Measurements from ENCODE around the gene XRCC4.

XRCC4 gene

GRCh38 chr5:83076742-83077661, at the start of gene XRCC4, which contains the start of gene TMEM167A:
TSS of gene XRCC4 (plus strand) at chr5:83077547. CDS start at chr5:83104920, 27,373 bp downstream.
TSS of gene TMEM167A (minus strand) at chr5:83077394. CDS start at chr5:83077323, 71 bp downstream.
- peak within 1 kb of the TSS; percentile 85 for H3K4me3 ChIP-seq (replicated peaks; ENCODE audit: low read depth, low read length)
- TF ChIP-seq CTCF (IDR thresholded peaks at IDR 0.05; ENCODE audit: low read length, missing control alignments) = no peak
- peak; percentile 99 for DNase-seq (ENCODE audit: low read depth)

GRCh38 chr5:83029912-83030311, 47.4 kb upstream of the XRCC4 start:
- no peak overlapping the region for H3K4me3 ChIP-seq (replicated peaks; ENCODE audit: low read depth, low read length)
- no peak for TF ChIP-seq CTCF (IDR thresholded peaks at IDR 0.05; ENCODE audit: low read length, missing control alignments)
- DNase-seq (ENCODE audit: low read depth) = peak; percentile 28

GRCh38 chr5:83031381-83031780, 46.0 kb upstream of the XRCC4 start:
- DNase-seq (ENCODE audit: low read depth) = no peak
- TF ChIP-seq CTCF (IDR thresholded peaks at IDR 0.05; ENCODE audit: low read length, missing control alignments) = no peak
- H3K4me3 ChIP-seq (replicated peaks; ENCODE audit: low read depth, low read length) = no peak overlapping the region

DNA sequence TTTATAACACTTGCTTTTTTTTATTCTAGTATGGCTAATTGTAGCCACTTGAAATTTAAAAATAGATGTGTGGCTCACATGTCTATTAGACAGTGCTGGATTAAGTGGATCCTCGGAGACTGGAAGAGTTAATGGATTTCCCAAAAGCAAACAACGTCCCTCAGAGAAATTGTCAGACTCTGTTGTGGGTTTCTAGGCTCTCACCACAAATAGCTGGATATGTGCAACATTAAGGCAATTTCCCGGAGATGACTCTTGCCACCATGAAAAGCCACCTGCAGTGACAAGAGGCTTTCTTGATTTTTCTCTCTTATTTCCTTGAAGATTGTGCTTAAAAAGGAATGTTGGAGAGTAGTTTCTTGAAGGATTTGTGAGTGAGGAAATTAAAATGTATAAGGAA, 43.3 kb upstream of the XRCC4 start:
- TF ChIP-seq CTCF (IDR thresholded peaks at IDR 0.05; ENCODE audit: low read length, missing control alignments) = no peak
- DNase-seq (ENCODE audit: low read depth) = no peak
- H3K4me3 ChIP-seq (replicated peaks; ENCODE audit: low read depth, low read length) = no peak overlapping the region

GRCh38 chr5:83034528-83035207, 42.7 kb upstream of the XRCC4 start:
- no peak for TF ChIP-seq CTCF (IDR thresholded peaks at IDR 0.05; ENCODE audit: low read length, missing control alignments)
- H3K4me3 ChIP-seq (replicated peaks; ENCODE audit: low read depth, low read length) = no peak overlapping the region
- no peak for DNase-seq (ENCODE audit: low read depth)

- no peak overlapping the region for H3K4me3 ChIP-seq (replicated peaks; ENCODE audit: low read depth, low read length)
- DNase-seq (ENCODE audit: low read depth) = no peak
- no peak for TF ChIP-seq CTCF (IDR thresholded peaks at IDR 0.05; ENCODE audit: low read length, missing control alignments)
These were observed 41.8 kb upstream of the XRCC4 start for GRCh38 chr5:83035373-83036100.

Data from fibroblast of pulmonary artery (primary cell).